ENCODE measurements around the gene ZFPM1.

The ZFPM1 gene

DNA sequence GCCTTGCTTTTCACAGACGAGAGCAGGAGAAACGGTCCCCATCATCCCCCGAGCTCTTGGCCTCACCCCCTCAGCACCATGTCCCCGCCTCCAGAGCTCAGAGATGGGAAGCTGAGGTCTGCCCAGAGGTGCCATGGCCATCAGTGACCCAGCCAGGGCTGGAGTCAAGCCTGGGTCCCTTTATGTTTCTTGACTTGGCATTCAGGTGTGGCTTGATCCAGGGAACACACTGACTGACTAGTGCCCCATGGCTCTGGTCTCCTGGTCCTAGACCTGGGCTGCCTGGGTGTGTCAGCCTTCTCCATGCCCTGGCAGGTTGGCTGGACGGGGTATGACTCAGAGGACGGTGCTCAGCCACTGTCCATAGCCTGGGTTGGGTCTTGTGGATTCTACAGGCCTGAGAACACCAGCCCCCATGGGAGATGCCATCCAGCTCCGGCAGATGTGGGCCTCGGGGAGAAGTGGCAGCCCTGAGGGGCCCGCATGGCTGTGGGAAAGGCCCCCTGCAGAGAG lies 54.2 kb downstream of the ZFPM1 start:
- Histone ChIP-seq H2BK12ac (ENCODE audit: low read length) (no peak overlapping the region), H3K4me3 (ENCODE audit: low read depth, low read length) (no peak overlapping the region), H3K27me3 (ENCODE audit: insufficient read depth, low read length) (no peaks in the 10 kb centered on the region), H3K14ac (ENCODE audit: low read length) (no peak overlapping the region), H2BK5ac (ENCODE audit: low read depth, low read length, poor library complexity) (no peak overlapping the region), H4K12ac (ENCODE audit: low read depth, low read length) (no peak overlapping the region), H3K9me3 (ENCODE audit: insufficient read depth, low read depth, low read length) (no peaks in the 10 kb centered on the region), H3K27ac (ENCODE audit: low read depth, low read length) (no peak overlapping the region), H2AK5ac (ENCODE audit: low read length) (no peak overlapping the region), H3K4me2 (ENCODE audit: low read length) (no peak overlapping the region), H3K36me3 (ENCODE audit: control insufficient read depth in 1 of 2, insufficient read depth in 2 of 2, low read length in 2 of 2) (peaks cover 9 to 18% of the 10 kb centered on the region in 2 experiments), H2AFZ (ENCODE audit: insufficient read depth, low read length, poor library complexity) (no peak overlapping the region), H4K91ac (ENCODE audit: low read depth, low read length) (no peak overlapping the region), H2BK120ac (ENCODE audit: insufficient read depth, low read length, poor library complexity) (no peak overlapping the region), H3K4ac (ENCODE audit: low read depth, low read length) (no peak overlapping the region), H3K18ac (ENCODE audit: low read length) (no peak overlapping the region), H4K8ac (ENCODE audit: low read depth, low read length) (no peak overlapping the region), H3K23ac (ENCODE audit: low read length) (no peak overlapping the region), H3K4me1 (ENCODE audit: control insufficient read depth in 1 of 2, insufficient read depth in 2 of 2, low read length in 2 of 2) (peaks cover 3 to 5% of the 10 kb centered on the region in 2 experiments), H3K79me1 (ENCODE audit: low read length) (no peaks in the 10 kb centered on the region), H3K9ac (ENCODE audit: low read length) (no peak overlapping the region), H3K79me2 (ENCODE audit: control insufficient read depth, insufficient read depth, low read length, poor library complexity) (no peaks in the 10 kb centered on the region)
- WGBS (ENCODE audit: extremely low coverage, insufficient coverage, insufficient read length), result no CpG with 5 or more reads among the region's 9 CpGs
- DNase-seq, result no peak

- no peak overlapping the region for H3K14ac ChIP-seq (ENCODE audit: low read length)
- H4K8ac ChIP-seq (ENCODE audit: low read depth, low read length), result no peak overlapping the region
- no peak overlapping the region for H2AK5ac ChIP-seq (ENCODE audit: low read length)
- no peaks in the 10 kb centered on the region for H3K27me3 ChIP-seq (ENCODE audit: insufficient read depth, low read length)
- H3K36me3 ChIP-seq (ENCODE audit: control insufficient read depth in 1 of 2, insufficient read depth in 2 of 2, low read length in 2 of 2), result peaks cover 9 to 21% of the 10 kb centered on the region in 2 experiments
- no peak overlapping the region for H2BK12ac ChIP-seq (ENCODE audit: low read length)
- no peak overlapping the region for H4K91ac ChIP-seq (ENCODE audit: low read depth, low read length)
- no peak overlapping the region for H3K23ac ChIP-seq (ENCODE audit: low read length)
- H2BK5ac ChIP-seq (ENCODE audit: low read depth, low read length, poor library complexity), result no peak overlapping the region
- H3K9ac ChIP-seq (ENCODE audit: low read length), result no peak overlapping the region
- peaks cover 3 to 5% of the 10 kb centered on the region in 2 experiments for H3K4me1 ChIP-seq (ENCODE audit: control insufficient read depth in 1 of 2, insufficient read depth in 2 of 2, low read length in 2 of 2)
- H2AFZ ChIP-seq (ENCODE audit: insufficient read depth, low read length, poor library complexity), result no peak overlapping the region
- H3K18ac ChIP-seq (ENCODE audit: low read length), result no peak overlapping the region
- no peak overlapping the region for H3K27ac ChIP-seq (ENCODE audit: low read depth, low read length)
- H3K79me1 ChIP-seq (ENCODE audit: low read length), result no peaks in the 10 kb centered on the region
- H4K12ac ChIP-seq (ENCODE audit: low read depth, low read length), result no peak overlapping the region
- WGBS (ENCODE audit: extremely low coverage, insufficient coverage, insufficient read length), result no CpG with 5 or more reads among the region's 13 CpGs
- H3K4me2 ChIP-seq (ENCODE audit: low read length), result no peak overlapping the region
- H3K79me2 ChIP-seq (ENCODE audit: control insufficient read depth, insufficient read depth, low read length, poor library complexity), result no peaks in the 10 kb centered on the region
- H3K9me3 ChIP-seq (ENCODE audit: insufficient read depth, low read depth, low read length), result no peaks in the 10 kb centered on the region
- no peak overlapping the region for H3K4me3 ChIP-seq (ENCODE audit: low read depth, low read length)
- no peak for DNase-seq
- H3K4ac ChIP-seq (ENCODE audit: low read depth, low read length), result no peak overlapping the region
- no peak overlapping the region for H2BK120ac ChIP-seq (ENCODE audit: insufficient read depth, low read length, poor library complexity)
Measured at GRCh38 chr16:88508376-88508867, 55.3 kb downstream of the ZFPM1 start.

DNA sequence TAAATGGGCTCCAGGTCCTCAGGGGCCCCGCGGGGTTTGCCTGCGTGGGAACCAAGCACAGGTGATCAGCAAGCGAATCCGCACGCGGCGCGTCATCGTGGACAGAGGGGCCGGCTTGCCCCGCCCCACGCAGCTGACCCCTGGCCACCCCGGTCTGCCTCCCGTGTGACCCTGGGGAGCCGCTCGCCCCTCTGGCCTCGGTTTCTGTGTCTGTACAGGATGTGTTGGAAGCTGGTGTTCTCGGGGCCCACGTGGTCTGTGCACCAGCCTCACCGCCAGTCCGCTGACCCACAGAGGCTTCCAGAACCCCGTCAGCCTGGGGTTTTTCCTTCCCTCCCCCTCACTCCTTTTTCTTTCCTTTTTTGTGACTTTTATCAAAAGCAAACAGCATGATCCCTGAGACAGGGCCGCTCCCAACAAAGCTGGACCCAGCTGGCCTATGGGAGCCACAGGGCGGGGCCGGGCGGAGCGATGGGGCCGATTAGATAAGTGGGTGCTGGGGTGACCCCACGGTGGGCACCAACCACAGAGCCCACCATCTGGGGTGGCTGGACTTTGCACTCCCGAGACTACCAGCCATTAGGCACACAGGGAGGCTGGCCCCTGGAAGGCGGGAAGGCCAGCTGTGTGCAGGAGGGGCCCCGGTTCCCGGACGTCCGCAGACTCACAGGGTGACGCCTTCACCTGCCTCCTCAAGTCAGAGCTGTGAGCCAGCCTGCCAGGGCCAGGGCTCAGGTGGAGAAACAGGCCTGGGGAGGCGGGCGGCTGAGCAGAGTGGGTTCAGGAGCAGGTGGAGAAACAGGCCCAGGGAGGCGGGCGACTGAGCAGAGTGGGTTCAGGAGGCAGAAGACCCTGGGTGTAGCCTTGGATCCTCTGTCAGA lies 56.0 kb downstream of the ZFPM1 start:
- H2BK120ac ChIP-seq (ENCODE audit: insufficient read depth, low read length, poor library complexity), result no peak overlapping the region
- H3K4me3 ChIP-seq (ENCODE audit: low read depth, low read length), result no peak overlapping the region
- no CpG with 5 or more reads among the region's 41 CpGs for WGBS (ENCODE audit: extremely low coverage, insufficient coverage, insufficient read length)
- H3K27ac ChIP-seq (ENCODE audit: low read depth, low read length), result no peak overlapping the region
- no peak overlapping the region for H3K4me2 ChIP-seq (ENCODE audit: low read length)
- H3K79me2 ChIP-seq (ENCODE audit: control insufficient read depth, insufficient read depth, low read length, poor library complexity), result no peaks in the 10 kb centered on the region
- no peaks in the 10 kb centered on the region for H3K9me3 ChIP-seq (ENCODE audit: insufficient read depth, low read depth, low read length)
- no peak for DNase-seq
- H2AK5ac ChIP-seq (ENCODE audit: low read length), result no peak overlapping the region
- no peak overlapping the region for H3K18ac ChIP-seq (ENCODE audit: low read length)
- H3K23ac ChIP-seq (ENCODE audit: low read length), result no peak overlapping the region
- no peak overlapping the region for H2AFZ ChIP-seq (ENCODE audit: insufficient read depth, low read length, poor library complexity)
- no peak overlapping the region for H3K9ac ChIP-seq (ENCODE audit: low read length)
- H3K4ac ChIP-seq (ENCODE audit: low read depth, low read length), result no peak overlapping the region
- no peak overlapping the region for H4K91ac ChIP-seq (ENCODE audit: low read depth, low read length)
- peaks cover 7 to 21% of the 10 kb centered on the region in 2 experiments for H3K36me3 ChIP-seq (ENCODE audit: control insufficient read depth in 1 of 2, insufficient read depth in 2 of 2, low read length in 2 of 2)
- no peak overlapping the region for H4K12ac ChIP-seq (ENCODE audit: low read depth, low read length)
- H3K4me1 ChIP-seq (ENCODE audit: control insufficient read depth in 1 of 2, insufficient read depth in 2 of 2, low read length in 2 of 2), result no peaks in the 10 kb centered on the region
- H4K8ac ChIP-seq (ENCODE audit: low read depth, low read length), result no peak overlapping the region
- H3K79me1 ChIP-seq (ENCODE audit: low read length), result no peaks in the 10 kb centered on the region
- H3K27me3 ChIP-seq (ENCODE audit: insufficient read depth, low read length), result no peaks in the 10 kb centered on the region
- no peak overlapping the region for H2BK5ac ChIP-seq (ENCODE audit: low read depth, low read length, poor library complexity)
- H3K14ac ChIP-seq (ENCODE audit: low read length), result no peak overlapping the region
- no peak overlapping the region for H2BK12ac ChIP-seq (ENCODE audit: low read length)

DNA sequence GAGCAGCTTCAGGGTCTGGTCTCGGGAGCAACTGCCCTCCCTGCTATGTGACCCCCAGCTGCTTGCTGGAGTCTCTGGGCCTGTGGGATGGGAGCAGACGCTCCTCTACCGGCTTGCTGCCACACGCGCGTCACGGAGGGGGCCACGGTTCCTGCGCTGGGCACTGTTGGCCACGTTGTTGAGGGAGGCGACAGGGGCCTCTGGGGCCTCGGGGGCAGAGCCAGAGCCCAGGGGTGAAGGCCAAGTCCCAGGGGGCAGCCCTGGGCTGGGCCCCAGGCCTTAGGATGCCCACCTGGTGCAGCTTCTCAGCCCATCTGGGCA lies 56.6 kb downstream of the ZFPM1 start:
- no peak overlapping the region for H3K4me3 ChIP-seq (ENCODE audit: low read depth, low read length)
- no peaks in the 10 kb centered on the region for H3K4me1 ChIP-seq (ENCODE audit: control insufficient read depth in 1 of 2, insufficient read depth in 2 of 2, low read length in 2 of 2)
- no peak overlapping the region for H2BK120ac ChIP-seq (ENCODE audit: insufficient read depth, low read length, poor library complexity)
- no peaks in the 10 kb centered on the region for H3K9me3 ChIP-seq (ENCODE audit: insufficient read depth, low read depth, low read length)
- no peak overlapping the region for H3K18ac ChIP-seq (ENCODE audit: low read length)
- no peaks in the 10 kb centered on the region for H3K27me3 ChIP-seq (ENCODE audit: insufficient read depth, low read length)
- H3K4ac ChIP-seq (ENCODE audit: low read depth, low read length), result no peak overlapping the region
- H2BK12ac ChIP-seq (ENCODE audit: low read length), result no peak overlapping the region
- H3K14ac ChIP-seq (ENCODE audit: low read length), result no peak overlapping the region
- no peak overlapping the region for H3K9ac ChIP-seq (ENCODE audit: low read length)
- H4K8ac ChIP-seq (ENCODE audit: low read depth, low read length), result no peak overlapping the region
- H3K79me2 ChIP-seq (ENCODE audit: control insufficient read depth, insufficient read depth, low read length, poor library complexity), result no peaks in the 10 kb centered on the region
- no peak overlapping the region for H4K12ac ChIP-seq (ENCODE audit: low read depth, low read length)
- H3K27ac ChIP-seq (ENCODE audit: low read depth, low read length), result no peak overlapping the region
- H2AFZ ChIP-seq (ENCODE audit: insufficient read depth, low read length, poor library complexity), result no peak overlapping the region
- H4K91ac ChIP-seq (ENCODE audit: low read depth, low read length), result no peak overlapping the region
- DNase-seq, result no peak
- H3K23ac ChIP-seq (ENCODE audit: low read length), result no peak overlapping the region
- H3K79me1 ChIP-seq (ENCODE audit: low read length), result no peaks in the 10 kb centered on the region
- H2AK5ac ChIP-seq (ENCODE audit: low read length), result no peak overlapping the region
- H3K4me2 ChIP-seq (ENCODE audit: low read length), result no peak overlapping the region
- H2BK5ac ChIP-seq (ENCODE audit: low read depth, low read length, poor library complexity), result no peak overlapping the region
- peaks cover 7 to 21% of the 10 kb centered on the region in 2 experiments for H3K36me3 ChIP-seq (ENCODE audit: control insufficient read depth in 1 of 2, insufficient read depth in 2 of 2, low read length in 2 of 2)
- no CpG with 5 or more reads among the region's 12 CpGs for WGBS (ENCODE audit: extremely low coverage, insufficient coverage, insufficient read length)

Measured in trophoblast cell (in vitro differentiated cells and primary cell).